SIG-M5 treated with dmso at 0.1 percent for 504 hours (cell line): ENCODE measurements around the gene RET.

ENCODE experiments used
- DNase-seq: peaks from one replicate; lab custom pipeline; 2025; ENCODE audit not compliant: unreplicated experiment; lab: John Stamatoyannopoulos, UW

Gene RET

GRCh38 chr10:43105102-43105955, 28.5 kb downstream of the RET start:
- DNase-seq = peak; percentile 25

- no peak for DNase-seq
These were observed 29.0 kb downstream of the RET start for GRCh38 chr10:43105956-43106229.

GRCh38 chr10:43106256-43107091, 29.6 kb downstream of the RET start:
- no peak for DNase-seq

GRCh38 chr10:43108951-43109350, 32.1 kb downstream of the RET start:
- DNase-seq = no peak

GRCh38 chr10:43109671-43110249, 32.9 kb downstream of the RET start:
- DNase-seq = no peak

- DNase-seq = no peak
These were observed 33.6 kb downstream of the RET start for GRCh38 chr10:43110338-43111071.

- no peak for DNase-seq
These were observed 34.2 kb downstream of the RET start for GRCh38 chr10:43111101-43111500.

GRCh38 chr10:43111921-43112607, 35.2 kb downstream of the RET start:
- DNase-seq = no peak

GRCh38 chr10:43112608-43112961, 35.7 kb downstream of the RET start:
- no peak for DNase-seq

- DNase-seq = no peak
These were observed 36.6 kb downstream of the RET start for GRCh38 chr10:43113201-43114087.

GRCh38 chr10:43114088-43114742, 37.3 kb downstream of the RET start:
- DNase-seq = no peak

GRCh38 chr10:43114743-43115611, 38.1 kb downstream of the RET start:
- no peak for DNase-seq

GRCh38 chr10:43115881-43116595, 39.2 kb downstream of the RET start:
- DNase-seq = no peak

GRCh38 chr10:43116596-43116995, 39.7 kb downstream of the RET start:
- no peak for DNase-seq

GRCh38 chr10:43117031-43117776, 40.3 kb downstream of the RET start:
- DNase-seq = no peak

- no peak for DNase-seq
These were observed 41.1 kb downstream of the RET start for GRCh38 chr10:43117777-43118583.
